Activated naive CD8-positive, alpha-beta T cell treated with anti-CD3 and anti-CD28 coated beads, Interleukin-2, amount 50 U/mL, for 16 hours (primary cell): ENCODE measurements around the gene RASD1.

Experiments used
- DNase-seq: peaks from one replicate; pipeline ENCODE4 v3.0.0-alpha.2; 2020; ENCODE audit warnings: low read depth, low spot score

Gene RASD1

DNA sequence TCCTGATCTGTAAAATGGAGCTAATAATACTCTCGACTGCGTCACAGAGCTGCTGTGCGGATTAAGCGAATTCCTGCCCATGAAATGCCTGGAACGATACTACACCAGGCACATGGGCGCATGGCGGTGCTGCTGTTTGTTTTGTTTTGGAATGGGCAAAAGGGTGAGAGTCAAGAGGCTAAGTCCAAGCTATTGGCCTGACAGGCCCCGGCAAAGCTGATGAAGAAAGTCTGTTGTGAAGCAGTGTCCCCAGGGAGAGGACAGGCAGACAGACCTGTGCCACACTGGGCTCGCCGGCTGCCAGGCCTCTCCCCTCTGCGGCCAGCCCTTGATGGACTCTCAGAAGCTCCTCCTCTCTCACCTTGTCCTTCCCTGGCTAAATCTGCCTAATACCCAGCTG, 31.3 kb upstream of the RASD1 start:
- DNase-seq = no peak

GRCh38 chr17:17526369-17526768, 30.2 kb upstream of the RASD1 start:
- no peak for DNase-seq

DNA sequence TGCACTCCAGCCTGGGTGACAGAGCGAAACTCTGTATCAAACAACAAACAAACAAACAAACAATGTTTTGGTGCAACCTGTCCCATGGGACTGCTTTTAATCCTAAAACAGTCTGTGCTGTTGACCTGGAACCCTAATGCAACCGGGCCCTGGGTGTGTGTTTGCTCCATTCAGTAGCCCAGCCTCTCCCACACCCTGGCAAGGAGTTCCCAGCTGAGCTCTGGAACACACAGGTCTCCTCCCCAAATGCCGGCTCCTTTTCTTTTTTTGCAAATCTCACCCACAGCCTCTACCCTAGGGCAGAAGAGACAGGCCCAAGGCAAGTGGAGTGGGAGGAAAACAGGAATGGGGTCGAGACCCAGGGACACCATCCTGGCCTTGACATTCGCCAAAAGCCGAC, 29.8 kb upstream of the RASD1 start:
- no peak for DNase-seq

DNA sequence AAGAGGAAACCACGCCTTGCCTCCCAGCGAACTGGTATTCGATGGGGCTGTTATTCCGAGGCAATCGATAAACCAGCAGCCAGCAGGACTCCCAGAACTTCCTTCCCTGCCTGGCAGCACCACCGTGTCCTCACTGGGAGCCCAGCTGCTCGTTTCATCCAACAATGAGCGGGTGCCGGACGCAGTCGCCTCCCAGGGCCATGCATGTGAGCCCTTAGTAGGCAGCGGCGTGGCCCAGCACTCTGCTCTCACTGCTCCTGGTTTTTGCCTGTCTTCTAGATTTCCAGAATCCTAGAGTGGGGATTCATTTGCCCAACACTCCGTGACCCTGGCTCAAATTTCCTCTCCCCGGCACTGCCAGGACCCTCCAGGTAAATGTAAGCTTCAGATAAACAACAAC, 29.1 kb upstream of the RASD1 start:
- DNase-seq = no peak

DNA sequence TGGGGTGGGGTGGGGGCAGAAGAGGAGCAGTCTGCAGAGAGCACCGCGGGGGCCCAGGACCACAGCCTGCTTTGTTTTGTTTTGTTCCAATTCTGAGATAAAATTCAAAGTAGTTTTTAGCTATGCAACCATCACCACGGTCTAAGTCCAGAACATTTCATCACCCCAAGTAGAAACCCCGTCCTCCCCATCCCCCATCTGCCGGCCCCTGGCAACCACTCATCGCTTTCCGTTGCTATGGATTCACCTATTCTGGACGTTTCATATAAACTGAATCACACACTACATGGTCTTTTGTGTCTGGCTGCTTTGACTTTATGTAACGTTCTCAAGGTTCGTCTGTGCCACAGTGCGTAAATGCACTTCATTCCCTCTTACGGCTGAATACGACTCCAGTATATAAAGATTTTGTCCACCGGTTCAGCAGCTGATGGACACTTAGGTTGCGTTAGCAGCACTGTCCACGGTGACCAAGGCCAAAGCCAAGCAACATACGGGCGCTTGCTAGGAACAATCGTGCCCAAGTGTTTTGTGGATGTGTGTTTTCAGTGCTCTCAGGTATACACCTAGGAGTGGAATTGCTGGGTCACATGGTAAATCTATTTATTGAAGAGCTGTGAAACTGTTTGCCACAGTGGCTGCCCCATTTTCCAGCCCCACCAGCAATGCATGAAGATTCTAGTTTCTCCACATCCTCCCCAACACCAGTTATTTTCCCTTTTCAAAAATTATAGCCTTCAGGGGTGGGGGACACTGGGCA, 27.7 kb upstream of the RASD1 start:
- no peak for DNase-seq

DNA sequence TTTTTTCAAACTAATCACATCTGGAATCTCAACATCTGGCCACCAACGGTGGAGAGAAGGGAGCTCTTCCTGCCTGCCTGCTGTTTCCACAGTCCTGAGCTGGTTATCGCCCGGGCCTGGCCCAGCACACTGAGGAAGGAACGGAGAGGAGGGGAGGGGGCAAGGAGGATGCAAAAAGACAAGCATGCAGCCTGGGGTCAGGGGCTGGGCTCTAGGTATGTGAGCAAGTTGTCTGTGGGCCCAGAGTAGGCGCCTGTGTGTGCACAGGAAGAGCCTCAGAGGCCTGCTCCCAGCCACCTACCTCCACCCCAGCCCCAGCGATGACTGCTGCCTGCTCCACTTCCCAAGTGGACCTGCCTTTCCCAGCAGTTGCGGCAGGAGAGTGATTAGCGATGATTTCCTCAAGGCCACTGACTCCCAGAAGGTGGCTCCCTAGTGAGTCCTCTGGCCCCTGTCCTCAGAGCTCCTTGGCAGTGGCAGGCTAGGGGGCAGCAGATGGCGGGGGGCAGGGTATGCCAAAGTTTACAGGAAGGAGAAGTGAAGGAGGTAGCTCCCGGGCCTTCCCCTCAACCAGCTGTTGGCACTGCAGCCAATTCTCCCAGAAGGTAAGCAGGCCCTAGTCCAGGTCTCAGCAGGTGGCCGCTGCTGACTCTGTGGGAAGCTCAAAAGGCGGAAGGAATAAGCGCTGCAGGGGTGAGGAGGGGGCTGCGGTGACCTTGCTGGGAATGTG, 27.0 kb upstream of the RASD1 start:
- DNase-seq = no peak

- no peak for DNase-seq
Measured at GRCh38 chr17:17520599-17521232, 24.5 kb upstream of the RASD1 start.

DNA sequence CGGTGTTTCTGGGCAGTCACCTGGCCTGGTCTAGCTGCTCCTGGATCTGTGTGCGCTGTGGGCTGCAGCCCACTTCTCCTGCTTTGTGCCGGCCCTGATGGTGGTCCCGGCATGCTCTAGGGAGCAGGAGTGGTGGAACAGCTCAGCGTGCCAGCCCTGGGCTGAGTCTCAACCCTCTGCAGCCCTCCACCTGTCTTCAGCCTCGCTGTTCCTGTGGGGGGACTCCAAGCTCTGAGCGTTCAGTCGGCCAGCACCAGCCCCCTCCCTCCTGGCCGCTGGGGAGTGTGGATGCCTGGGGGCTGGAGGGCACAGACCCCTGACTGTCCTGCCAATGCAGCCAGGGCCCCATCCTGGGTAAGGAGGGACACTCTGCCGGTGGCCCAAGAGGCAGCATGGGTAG, 23.7 kb upstream of the RASD1 start:
- no peak for DNase-seq

- no peak for DNase-seq
Measured at GRCh38 chr17:17518951-17519350, 22.8 kb upstream of the RASD1 start.

GRCh38 chr17:17518014-17518413, 21.8 kb upstream of the RASD1 start:
- no peak for DNase-seq

DNA sequence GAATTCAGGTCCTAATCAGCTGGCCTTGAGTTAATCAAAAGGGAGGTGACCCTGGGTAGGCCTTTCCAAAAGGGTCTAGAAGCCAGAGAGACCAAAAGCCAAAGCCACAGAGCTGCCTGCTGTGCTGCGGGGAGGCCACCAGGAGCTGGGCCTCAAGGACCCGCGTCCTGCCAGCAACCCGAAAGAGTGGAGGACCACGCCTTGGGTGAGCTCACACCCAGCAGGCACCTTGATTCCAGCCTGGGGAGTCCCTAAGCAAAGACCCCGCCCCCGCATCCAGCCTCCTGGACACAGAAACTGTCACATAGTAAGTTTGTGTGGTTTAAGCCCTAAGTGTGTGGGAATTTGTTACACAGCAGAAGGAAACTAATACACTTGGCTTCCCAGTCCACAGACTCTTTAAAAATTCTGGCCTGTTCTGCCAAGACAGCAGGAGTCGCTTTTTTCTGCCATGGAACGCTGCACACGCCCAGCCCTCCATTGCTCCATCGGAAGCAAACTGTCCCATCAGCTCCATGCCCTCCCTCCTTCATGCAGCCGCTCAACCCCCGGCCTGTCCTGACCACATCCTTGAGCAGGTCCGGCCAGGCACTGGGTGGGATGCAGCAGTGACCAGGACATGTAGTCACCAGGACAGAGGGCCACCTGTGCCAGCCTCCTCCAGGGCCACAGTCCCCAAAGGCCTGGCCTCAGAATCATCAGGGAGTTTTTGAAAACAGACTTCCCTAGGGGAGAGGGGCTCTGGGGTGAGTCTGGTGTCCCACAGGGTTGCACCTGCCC, 20.9 kb upstream of the RASD1 start:
- DNase-seq = no peak

DNA sequence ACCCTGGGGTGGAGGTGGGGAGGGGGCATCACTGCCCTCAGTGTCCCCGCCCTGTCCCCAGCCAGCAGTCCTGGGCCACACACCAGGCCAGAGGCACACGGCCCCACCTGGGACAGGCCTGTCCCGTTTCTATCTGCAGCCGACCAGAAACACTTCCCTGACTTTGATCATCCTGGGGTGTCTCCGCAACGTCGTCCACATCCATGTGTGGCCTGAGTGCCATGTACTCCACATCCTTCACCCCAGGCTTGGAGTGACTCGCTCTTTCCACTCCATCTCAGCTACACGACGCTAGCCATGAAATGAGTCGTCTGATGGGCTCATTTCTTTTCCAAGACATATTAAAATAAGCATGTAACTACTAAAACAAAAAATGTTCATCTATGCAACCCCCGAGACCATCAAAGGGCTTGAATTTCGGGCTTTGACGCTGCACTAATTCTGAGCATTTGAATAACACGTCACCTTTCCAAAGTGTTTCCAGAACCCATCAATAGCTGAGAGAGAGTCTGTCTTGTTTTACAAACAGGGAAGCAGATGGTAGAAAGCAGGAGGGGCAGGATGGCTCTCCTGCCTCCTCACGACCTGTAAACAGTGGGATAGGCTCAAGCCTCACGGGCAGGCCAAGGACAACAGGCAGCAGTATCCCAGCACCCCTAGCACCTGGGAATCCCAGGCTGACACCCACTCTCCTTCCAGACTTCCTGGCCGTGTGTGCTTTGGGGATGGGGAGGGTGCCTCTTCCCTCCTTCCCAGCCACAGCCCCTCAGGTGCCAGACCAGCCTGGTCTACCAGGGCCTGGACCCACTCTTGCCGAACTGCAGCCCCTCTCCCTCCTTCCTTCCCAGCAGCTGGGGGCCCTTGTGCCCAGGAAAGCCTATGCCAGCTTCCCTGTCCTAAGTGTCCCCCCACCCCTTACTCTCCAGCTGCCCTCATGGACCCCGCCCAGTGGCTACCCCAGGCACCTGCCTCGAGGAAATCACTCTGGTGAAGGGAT, 20.0 kb upstream of the RASD1 start:
- DNase-seq = no peak

- DNase-seq = no peak
Measured at GRCh38 chr17:17514993-17515933, 19.1 kb upstream of the RASD1 start.

DNA sequence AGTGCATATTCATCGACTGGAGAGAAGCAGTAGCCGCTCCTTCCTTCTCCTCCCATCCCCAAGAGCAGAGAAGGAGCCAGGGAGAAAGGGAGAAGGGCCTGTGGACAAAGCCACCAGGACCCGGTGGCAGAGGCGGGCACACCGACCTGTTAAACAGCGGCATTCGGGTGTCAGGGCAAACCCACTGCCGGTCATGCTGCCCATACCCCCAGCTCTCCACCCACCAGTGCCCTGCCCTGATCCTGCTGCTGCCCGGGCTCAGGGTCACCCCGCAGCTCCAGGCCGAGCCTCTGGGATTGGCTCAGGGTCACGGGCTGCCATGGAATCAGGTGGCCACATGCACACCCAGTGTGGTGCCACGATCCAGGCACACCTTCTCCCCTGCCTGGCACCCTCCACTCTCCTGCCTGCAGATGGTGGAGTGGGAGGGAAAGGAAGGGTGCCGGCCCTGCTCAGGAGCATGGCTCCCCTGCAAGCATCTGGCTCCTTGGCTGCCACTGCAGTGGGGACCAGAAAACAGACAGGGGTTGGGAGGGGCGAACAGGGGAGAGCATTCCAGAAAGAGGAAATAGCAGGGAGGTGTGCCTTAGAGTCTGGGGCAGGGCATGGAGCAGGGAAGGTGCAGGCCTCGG, 18.3 kb upstream of the RASD1 start:
- no peak for DNase-seq

DNA sequence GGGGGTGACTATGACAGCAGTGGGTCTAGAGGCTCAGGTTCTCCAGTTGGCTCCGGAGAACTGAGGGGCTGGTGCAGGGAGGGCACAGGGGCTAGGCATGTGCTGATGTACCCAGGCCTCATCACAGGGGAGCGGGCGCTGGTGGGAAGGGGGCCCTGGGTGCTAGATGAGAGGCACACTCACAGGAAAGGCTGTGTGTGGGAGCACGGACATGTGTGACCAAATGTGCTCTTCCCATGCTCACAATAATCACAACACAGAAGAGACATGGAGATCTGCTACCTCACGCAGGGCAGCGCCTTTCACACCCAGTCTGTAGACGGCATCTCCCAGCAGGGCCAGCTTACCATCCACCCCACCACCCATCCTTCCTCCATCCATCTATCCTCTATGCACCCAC, 17.4 kb upstream of the RASD1 start:
- no peak for DNase-seq

DNA sequence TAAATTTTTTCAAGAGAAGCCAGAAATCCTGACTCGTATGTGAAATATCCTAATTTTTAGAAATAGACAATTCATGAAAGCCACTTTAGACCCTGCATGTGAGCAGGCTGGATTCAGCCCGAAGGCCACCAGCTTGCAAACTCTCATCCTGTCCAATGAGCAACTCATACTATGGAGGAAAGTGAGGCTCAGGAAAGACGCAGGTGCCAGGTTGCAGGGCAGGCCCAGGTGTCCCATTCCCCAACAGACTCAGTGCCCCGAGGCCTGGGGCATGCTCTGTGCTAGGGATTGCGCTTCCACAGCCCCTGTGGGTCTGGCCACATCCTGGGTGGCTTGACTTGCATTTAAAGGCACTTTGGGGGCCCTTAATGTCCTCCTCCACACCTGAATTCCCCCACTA, 16.7 kb upstream of the RASD1 start:
- DNase-seq = no peak

DNA sequence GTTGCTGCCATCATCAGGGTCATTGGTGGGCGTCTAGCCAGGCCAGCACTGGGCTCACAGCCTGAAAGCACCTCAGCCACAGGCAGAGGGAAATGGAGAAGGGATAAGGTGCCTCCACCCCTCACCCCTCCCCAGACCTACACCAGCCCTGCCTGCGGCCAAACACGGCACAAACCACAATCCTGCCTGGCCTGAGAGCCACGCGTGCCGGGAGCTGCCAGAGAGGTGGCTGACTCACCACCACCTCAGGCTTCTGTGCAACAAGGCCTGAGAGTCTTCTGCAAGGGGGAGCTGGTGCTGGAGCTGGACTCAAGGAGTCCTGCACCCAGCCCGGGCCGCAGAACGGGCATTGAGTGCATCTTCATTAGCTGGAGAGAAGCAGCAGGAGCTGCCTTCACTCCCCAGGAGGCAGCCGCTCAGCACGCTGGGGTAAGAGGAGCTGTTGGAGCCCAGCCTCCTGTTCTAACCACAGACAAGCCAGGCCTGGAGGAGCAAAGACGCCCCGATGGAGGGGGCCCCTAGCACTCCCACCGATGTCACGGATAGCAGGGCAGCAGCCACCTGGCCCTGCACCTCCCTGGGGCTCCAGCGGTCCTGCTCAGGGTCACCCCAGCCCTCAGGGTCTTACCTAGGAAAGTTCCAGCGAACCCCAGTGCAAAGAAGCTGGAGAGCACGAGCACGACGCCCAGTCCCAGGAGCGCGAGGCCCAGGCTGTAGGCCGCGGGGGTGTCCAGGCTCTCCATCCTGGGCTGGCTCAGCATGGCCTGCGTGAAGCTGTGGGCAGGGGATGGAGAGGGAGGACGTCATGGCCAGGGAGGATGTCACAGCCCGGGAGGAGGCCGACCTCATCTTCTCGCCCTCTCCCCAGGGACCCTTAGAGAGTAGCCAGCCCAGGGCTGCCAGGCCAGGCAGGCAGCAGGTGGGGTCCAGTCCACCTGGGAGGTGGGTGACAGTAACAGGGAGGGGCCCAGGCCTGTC, 16.0 kb upstream of the RASD1 start:
- no peak for DNase-seq

- DNase-seq = no peak
Measured at GRCh38 chr17:17511293-17511741, 15.1 kb upstream of the RASD1 start.
